AG04450 (cell line): ENCODE data around the gene TLDC2. TPM values are rescaled to one million over a fixed set of nuclear protein-coding genes. Genes with fewer than 3 reads are reported as not detected.
A peak's percentile ranks its signal among the peaks of the same experiment; 100 is the strongest.

Source experiments
- CTCF ChIA-PET: fragments of 300-600, 350-600 bp; formaldehyde crosslinking; extraction: SDS; loops from one replicate; lab custom pipeline; 2022; ENCODE audit warnings: antibody characterized with exemption, inconsistent platforms; lab: Charles Lee
- POLR2A ChIA-PET: fragments of 350-600 bp; formaldehyde crosslinking; extraction: SDS; loops from one replicate; lab custom pipeline; 2021; ENCODE audit warnings: antibody characterized with exemption, inconsistent platforms; lab: Yijun Ruan, JAX
- DNase-seq: peaks from one replicate; pipeline ENCODE4 v3.0.0-alpha.2; 2011; ENCODE audit warnings: low read depth, low spot score
- H3K27ac ChIP-seq: one replicate; pipeline ENCODE4 v1.5.1; 2012; ENCODE audit warnings: low read depth, low read length, control low read depth
- H3K27me3 ChIP-seq: one replicate; pipeline ENCODE4 v1.6.0; 2012; ENCODE audit warnings: low read length; ENCODE audit not compliant: control insufficient read depth, insufficient read depth
- H3K4me3 ChIP-seq: 2 replicates; pipeline ENCODE4 v1.5.1; 2011; ENCODE audit warnings: mild to moderate bottlenecking, low read depth, low read length, control low read depth
- H3K9me3 ChIP-seq: 2 replicates; pipeline ENCODE4 v1.5.1; 2012; ENCODE audit warnings: low read length; ENCODE audit not compliant: control insufficient read depth, insufficient read depth
- polyA plus RNA-seq: library from polyadenylated mRNA; depleted of rRNA; stranded (reverse); fragments of >200 nt; gene quantifications from 2 replicates; pipeline ENCODE4 v1.2.3, GENCODE V29; 2011
- TF ChIP-seq, protein P1 (sequence below): IDR thresholded peaks from 2 replicates; pipeline ENCODE4 v1.5.1; 2011; ENCODE audit warnings: low read depth, low read length, control low read depth, inconsistent platforms

Gene TLDC2
- polyA plus RNA-seq, 1 experiment: 0.57 TPM

DNA sequence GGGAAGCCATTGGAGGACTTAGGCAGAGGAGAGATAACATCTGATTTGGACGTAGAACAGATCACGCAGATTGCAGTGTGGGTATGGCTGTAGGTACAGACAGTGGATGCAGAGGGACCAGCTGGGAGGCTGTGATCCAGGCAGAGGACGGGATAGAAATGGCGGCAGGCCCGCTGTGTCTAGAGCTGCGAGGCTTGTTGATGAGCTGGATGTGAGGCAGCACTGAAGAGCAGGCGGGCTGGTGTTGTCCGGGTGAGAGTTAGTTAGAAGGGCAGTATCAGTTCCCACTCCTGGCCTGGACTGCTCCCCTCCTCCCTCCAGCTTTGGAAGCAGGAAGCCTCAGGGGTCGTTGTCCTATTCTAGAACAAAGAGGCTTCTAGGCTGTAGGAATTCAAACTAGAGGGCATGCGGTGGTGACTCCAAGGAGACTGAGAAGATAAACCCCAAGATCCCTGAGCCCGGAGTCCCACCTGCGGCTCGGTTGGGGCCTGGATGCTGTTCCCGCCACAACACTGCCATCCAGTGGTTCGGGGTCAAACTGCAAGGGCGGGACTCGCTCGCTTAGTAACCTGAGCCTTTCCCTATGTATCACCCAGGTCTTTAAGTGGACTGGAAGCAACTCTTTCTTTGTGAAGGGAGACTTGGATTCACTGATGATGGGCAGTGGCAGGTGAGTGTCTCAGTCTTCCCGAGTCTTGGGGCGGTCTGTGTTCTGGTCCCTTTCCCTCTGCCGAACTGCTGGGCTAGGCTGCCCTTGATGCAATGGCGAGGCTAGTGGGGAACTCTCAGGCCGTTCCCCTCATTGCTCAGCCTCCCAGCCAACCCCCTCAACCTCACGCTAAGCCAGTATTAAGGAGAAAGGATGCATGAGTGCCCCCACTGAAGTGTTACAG lies 11.2 kb downstream of the TLDC2 start:
- no peak overlapping the region for H3K27ac ChIP-seq
- DNase-seq: peak; percentile 36
- ChIA-PET CTCF (interaction anchor here (0.5 to 2.5 kb wide), 16 partner anchors 8 to 685 kb away, joined by 3 to 11 read pairs (median 4); partner anchors contain the start of gene RAB5IF), POLR2A (interaction anchor here (0.9 kb wide), 1 partner anchor 132 kb away, joined by 4 read pairs; no protein-coding TSS in a partner anchor)
- no peaks in the 10 kb centered on the region for H3K9me3 ChIP-seq
- TF ChIP-seq, protein P1, sequence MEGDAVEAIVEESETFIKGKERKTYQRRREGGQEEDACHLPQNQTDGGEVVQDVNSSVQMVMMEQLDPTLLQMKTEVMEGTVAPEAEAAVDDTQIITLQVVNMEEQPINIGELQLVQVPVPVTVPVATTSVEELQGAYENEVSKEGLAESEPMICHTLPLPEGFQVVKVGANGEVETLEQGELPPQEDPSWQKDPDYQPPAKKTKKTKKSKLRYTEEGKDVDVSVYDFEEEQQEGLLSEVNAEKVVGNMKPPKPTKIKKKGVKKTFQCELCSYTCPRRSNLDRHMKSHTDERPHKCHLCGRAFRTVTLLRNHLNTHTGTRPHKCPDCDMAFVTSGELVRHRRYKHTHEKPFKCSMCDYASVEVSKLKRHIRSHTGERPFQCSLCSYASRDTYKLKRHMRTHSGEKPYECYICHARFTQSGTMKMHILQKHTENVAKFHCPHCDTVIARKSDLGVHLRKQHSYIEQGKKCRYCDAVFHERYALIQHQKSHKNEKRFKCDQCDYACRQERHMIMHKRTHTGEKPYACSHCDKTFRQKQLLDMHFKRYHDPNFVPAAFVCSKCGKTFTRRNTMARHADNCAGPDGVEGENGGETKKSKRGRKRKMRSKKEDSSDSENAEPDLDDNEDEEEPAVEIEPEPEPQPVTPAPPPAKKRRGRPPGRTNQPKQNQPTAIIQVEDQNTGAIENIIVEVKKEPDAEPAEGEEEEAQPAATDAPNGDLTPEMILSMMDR: peak; percentile 99
- H3K27me3 ChIP-seq: no peaks in the 10 kb centered on the region
- peak overlapping the region; percentile 18; the same call in 1 of the 2 replicates for H3K4me3 ChIP-seq

DNA sequence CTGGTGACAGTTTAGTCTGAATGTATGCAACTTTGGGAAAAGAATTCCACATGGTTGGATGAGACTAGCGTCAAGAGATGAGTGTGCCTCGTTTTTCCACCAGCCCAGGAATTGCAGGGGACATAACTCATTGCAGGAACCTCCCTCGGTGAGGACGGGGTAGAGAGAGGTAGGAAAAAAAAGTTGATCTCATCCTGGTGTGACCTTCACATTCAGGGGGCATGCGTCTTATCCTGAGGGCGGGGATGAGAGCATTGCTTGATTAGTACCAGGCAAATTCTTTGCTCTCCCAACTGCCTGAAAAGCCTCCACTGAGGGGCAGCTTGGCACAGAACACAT lies 11.8 kb downstream of the TLDC2 start:
- Histone ChIP-seq H3K4me3 (no peak overlapping the region), H3K9me3 (no peaks in the 10 kb centered on the region), H3K27me3 (no peaks in the 10 kb centered on the region), H3K27ac (no peak overlapping the region)
- ChIA-PET POLR2A (no interaction called here), CTCF (interaction anchor here (1.3 to 2.5 kb wide), 3 partner anchors 14 to 275 kb away, joined by 3 to 11 read pairs (median 10); no protein-coding TSS in a partner anchor)
- TF ChIP-seq, protein P1: no peak
- no peak for DNase-seq

DNA sequence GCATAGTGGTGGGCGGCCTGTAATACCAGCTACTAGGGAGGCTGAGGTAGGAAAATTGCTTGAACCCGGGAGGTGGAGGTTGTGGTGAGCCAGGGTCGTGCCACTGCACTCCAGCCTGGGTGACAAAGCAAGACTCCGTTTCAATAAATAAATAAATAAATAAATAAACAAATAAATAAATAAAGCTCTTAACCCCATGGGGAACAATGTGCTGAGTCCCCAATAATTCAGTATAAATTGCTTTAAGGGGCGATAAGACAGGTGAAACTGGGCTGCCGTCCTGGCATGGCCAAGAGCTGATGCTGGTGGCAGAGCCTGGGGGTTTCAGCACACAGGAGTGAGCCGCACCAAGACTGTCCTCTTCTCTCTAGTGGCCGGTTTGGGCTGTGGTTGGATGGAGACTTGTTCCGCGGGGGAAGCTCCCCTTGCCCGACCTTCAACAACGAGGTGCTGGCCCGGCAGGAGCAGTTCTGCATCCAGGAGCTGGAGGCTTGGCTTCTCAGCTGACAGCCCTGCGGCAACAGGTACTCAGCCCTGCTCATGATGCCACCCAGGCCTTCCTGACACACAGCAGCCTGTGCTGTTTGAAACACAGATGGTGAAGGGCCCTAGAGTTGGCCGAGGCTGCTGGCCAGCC lies 13.1 kb downstream of the TLDC2 start:
- TF ChIP-seq, protein P1: no peak
- DNase-seq: no peak
- H3K27ac ChIP-seq: no peak overlapping the region
- H3K27me3 ChIP-seq: no peaks in the 10 kb centered on the region
- ChIA-PET POLR2A (no interaction called here), CTCF (interaction anchor here (0.5 kb wide), 1 partner anchor 22 kb away, joined by 6 read pairs; no protein-coding TSS in a partner anchor)
- no peaks in the 10 kb centered on the region for H3K9me3 ChIP-seq
- no peak overlapping the region for H3K4me3 ChIP-seq

DNA sequence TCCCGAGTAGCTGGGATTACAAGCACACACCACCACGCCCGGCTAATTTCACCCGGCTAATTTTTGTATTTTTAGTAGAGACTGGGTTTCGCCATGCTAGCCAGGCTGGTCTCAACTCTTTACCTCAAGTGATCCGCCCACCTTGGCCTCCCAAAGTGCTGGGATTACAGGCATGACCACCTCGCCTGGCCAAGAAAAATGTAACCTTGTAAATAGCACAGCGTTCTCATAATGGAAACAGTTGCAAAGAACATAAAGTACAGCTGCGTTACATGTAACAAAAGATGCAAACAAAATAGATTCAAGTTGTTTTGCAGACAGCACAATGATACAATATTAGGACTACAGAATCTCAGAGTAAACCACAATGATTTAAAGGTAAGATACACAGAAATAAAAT lies 14.6 kb downstream of the TLDC2 start:
- H3K4me3 ChIP-seq: no peak overlapping the region
- DNase-seq: no peak
- TF ChIP-seq, protein P1: no peak
- no peak overlapping the region for H3K27ac ChIP-seq
- H3K9me3 ChIP-seq: no peaks in the 10 kb centered on the region
- H3K27me3 ChIP-seq: no peaks in the 10 kb centered on the region
- CTCF ChIA-PET: no interaction called here
- POLR2A ChIA-PET: no interaction called here

DNA sequence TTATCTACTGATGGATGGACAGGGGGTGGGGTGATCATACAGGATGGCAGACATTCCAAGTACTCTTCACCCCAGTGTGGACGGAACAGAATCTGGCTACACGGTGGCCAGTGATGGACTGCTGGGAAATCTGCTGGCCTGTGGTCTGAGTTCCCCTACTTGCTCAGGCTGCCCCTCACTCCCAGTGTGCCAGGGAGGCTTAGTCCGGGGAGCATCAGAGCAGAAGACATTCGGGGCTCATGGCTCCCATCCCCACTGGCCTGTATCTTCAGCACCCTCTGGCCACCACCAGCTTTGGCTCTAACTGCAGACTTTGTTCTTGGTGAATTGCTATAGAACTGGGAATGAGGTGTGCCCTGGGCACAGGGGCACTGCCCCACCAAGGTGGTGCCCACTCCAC lies 15.3 kb downstream of the TLDC2 start:
- CTCF ChIA-PET: interaction anchor here (0.8 kb wide), 1 partner anchor 18 kb away, joined by 3 read pairs; no protein-coding TSS in a partner anchor
- Histone ChIP-seq H3K27me3 (no peaks in the 10 kb centered on the region), H3K9me3 (no peaks in the 10 kb centered on the region), H3K27ac (no peak overlapping the region), H3K4me3 (no peak overlapping the region)
- no peak for DNase-seq
- TF ChIP-seq, protein P1: no peak
- POLR2A ChIA-PET: no interaction called here
